GM23338 (cell line): ENCODE measurements around the gene DOCK1. TPM values are rescaled to one million over a fixed set of nuclear protein-coding genes. Genes with fewer than 3 reads are reported as not detected.

Source experiments
- ATAC-seq: fragments of 200-7000 bp; cut with Tn5 transposase; 3 replicates; pipeline ENCODE4 v1.9.1; 2020
- DNase-seq: peaks from one replicate; pipeline ENCODE4 v3.0.0-alpha.2; 2015; ENCODE audit warnings: low spot score
- H2AFZ ChIP-seq: fragments of 200-600 bp; sonication (generic); 2 replicates; pipeline ENCODE4 v1.8.0; 2016; ENCODE audit warnings: antibody characterized with exemption, mild to moderate bottlenecking, moderate library complexity
- H3F3A ChIP-seq: fragments of 200-600 bp; sonication (generic); replicated peaks from 2 replicates; pipeline ENCODE4 v1.8.0; 2017; ENCODE audit warnings: antibody characterized with exemption, mixed run types, low read depth
- H3K27ac ChIP-seq: fragments of 200-600 bp; sonication (generic); 2 replicates; pipeline ENCODE4 v1.6.1; 2016; ENCODE audit warnings: low read depth
- H3K27me3 ChIP-seq: fragments of 200-600 bp; sonication (generic); 2 replicates; pipeline ENCODE4 v1.8.0; 2016; ENCODE audit warnings: mild to moderate bottlenecking, mixed run types, moderate library complexity; ENCODE audit not compliant: insufficient read depth
- H3K36me3 ChIP-seq: fragments of 200-600 bp; sonication (generic); 2 replicates; pipeline ENCODE4 v1.8.0; 2016; ENCODE audit warnings: mild to moderate bottlenecking; ENCODE audit not compliant: insufficient read depth
- H3K4me1 ChIP-seq: fragments of 200-600 bp; sonication (generic); 2 replicates; pipeline ENCODE4 v1.8.0; 2016; ENCODE audit warnings: mild to moderate bottlenecking, moderate library complexity; ENCODE audit not compliant: insufficient read depth
- H3K4me2 ChIP-seq: fragments of 200-600 bp; sonication (generic); 2 replicates; pipeline ENCODE4 v1.7.1; 2017; ENCODE audit warnings: mixed run types
- H3K4me3 ChIP-seq: fragments of 200-600 bp; sonication (generic); 2 replicates; pipeline ENCODE4 v1.6.1; 2016; ENCODE audit warnings: mixed run types
- H3K79me2 ChIP-seq: fragments of 200-600 bp; sonication (generic); replicated peaks from 2 replicates; pipeline ENCODE4 v1.8.0; 2017; ENCODE audit warnings: mild to moderate bottlenecking; ENCODE audit not compliant: insufficient read depth
- H3K9me2 ChIP-seq: fragments of 200-600 bp; sonication (generic); 2 replicates; pipeline ENCODE4 v1.8.0; 2017; ENCODE audit not compliant: insufficient read depth
- H4K20me1 ChIP-seq: fragments of 200-600 bp; sonication (generic); replicated peaks from 2 replicates; pipeline ENCODE4 v1.8.0; 2017; ENCODE audit warnings: mild to moderate bottlenecking; ENCODE audit not compliant: insufficient read depth
- H3K27ac Mint-ChIP-seq: 2 replicates; pipeline ENCODE4 v1.8.0; 2020; ENCODE audit warnings: inconsistent platforms, mild to moderate bottlenecking, moderate library complexity, mixed read lengths
- H3K27me3 Mint-ChIP-seq: 3 replicates; pipeline ENCODE4 v1.8.0; 2022; ENCODE audit warnings: low read depth, mild to moderate bottlenecking, moderate library complexity, mixed read lengths, inconsistent platforms; ENCODE audit not compliant: insufficient read depth, poor library complexity
- H3K36me3 Mint-ChIP-seq: 3 replicates; pipeline ENCODE4 v1.8.0; 2021; ENCODE audit warnings: low read depth, mild to moderate bottlenecking, inconsistent platforms, moderate library complexity, mixed read lengths
- H3K4me1 Mint-ChIP-seq: 3 replicates; pipeline ENCODE4 v1.8.0; 2020; ENCODE audit warnings: mild to moderate bottlenecking, inconsistent platforms, mixed read lengths
- H3K4me3 Mint-ChIP-seq: 3 replicates; pipeline ENCODE4 v1.8.0; 2021; ENCODE audit warnings: moderate library complexity, mild to moderate bottlenecking, inconsistent platforms, mixed read lengths
- H3K9me3 Mint-ChIP-seq: 3 replicates; pipeline ENCODE4 v1.8.0; 2020; ENCODE audit warnings: moderate library complexity, mild to moderate bottlenecking, inconsistent platforms, mixed read lengths
- CREB1 ChIP-seq: fragments of 250-450 bp; sonication (Bioruptor Pico); IDR thresholded peaks from 2 replicates; pipeline ENCODE4 v1.5.0; 2020; ENCODE audit warnings: low read depth, mild to moderate bottlenecking, moderate library complexity
- CTCF ChIP-seq, 2 experiments: fragments of 200-600 bp in 1 of 2; sonication (generic) in 1 of 2; conservative IDR thresholded peaks; 2 replicates each; pipeline versions ENCODE4 v1.5.1 to v1.6.1; 2016 to 2017; ENCODE audit warnings: antibody characterized with exemption in 2 of 2, low read depth in 2 of 2, mild to moderate bottlenecking in 2 of 2, moderate library complexity in 1 of 2
- EZH2 ChIP-seq: fragments of 200-600 bp; sonication (generic); IDR thresholded peaks from one replicate; pipeline ENCODE4 v1.8.0; 2017; ENCODE audit warnings: antibody characterized with exemption, mild to moderate bottlenecking, low read depth; ENCODE audit not compliant: unreplicated experiment
- EZH2phosphoT487 ChIP-seq: fragments of 200-600 bp; sonication (generic); IDR thresholded peaks from one replicate; pipeline ENCODE4 v1.8.1; 2018; ENCODE audit warnings: antibody characterized with exemption; ENCODE audit not compliant: unreplicated experiment
- JUNB ChIP-seq: IDR thresholded peaks from one replicate; pipeline ENCODE4 v1.6.1; 2016; ENCODE audit warnings: antibody characterized with exemption; ENCODE audit not compliant: unreplicated experiment
- NANOG ChIP-seq: IDR thresholded peaks from 2 replicates; pipeline ENCODE4 v1.6.1; 2016; ENCODE audit warnings: antibody characterized with exemption, borderline replicate concordance
- STAT1 ChIP-seq: IDR thresholded peaks from one replicate; pipeline ENCODE4 v1.6.1; 2016; ENCODE audit warnings: antibody characterized with exemption; ENCODE audit not compliant: unreplicated experiment
- ZNF114 ChIP-seq: fragments of 250-450 bp; sonication (Bioruptor Pico); IDR thresholded peaks from 2 replicates; pipeline ENCODE4 v1.5.0; 2020; ENCODE audit warnings: mild to moderate bottlenecking, moderate library complexity
- ZNF331 ChIP-seq: fragments of 250-450 bp; sonication (Bioruptor Pico); IDR thresholded peaks from 2 replicates; pipeline ENCODE4 v1.5.0; 2020; ENCODE audit warnings: low read depth, mild to moderate bottlenecking, moderate library complexity
- ZNF462 ChIP-seq: fragments of 250-450 bp; sonication (Bioruptor Pico); IDR thresholded peaks from 2 replicates; pipeline ENCODE4 v1.5.0; 2020; ENCODE audit warnings: mild to moderate bottlenecking, moderate library complexity
- polyA plus RNA-seq: library from polyadenylated mRNA; unstranded; fragments of >200 nt; fragmentation: Nextera tagmentation; extraction: Ambion mirVana; gene quantifications from 2 replicates; pipeline ENCODE4 v1.2.1, GENCODE V29; 2016
- total RNA-seq: library from RNA; depleted of rRNA; stranded (reverse); fragments of >200 nt; shearing (Covaris generic); gene quantifications from 2 replicates; pipeline ENCODE4 v1.2.3, GENCODE V29; 2014

The DOCK1 gene
- total and polyA plus RNA-seq, 2 experiments from 2014 or later = 13.2 to 55.3 TPM

- TF ChIP-seq CTCF (conservative IDR thresholded peaks at IDR 0.05; ENCODE audit: low read depth in 2 of 2) = no peak
- TF ChIP-seq ZNF114 (CRISPR knock-in tag) = no peak
- no peak for TF ChIP-seq STAT1
- no peak for TF ChIP-seq CREB1 (CRISPR knock-in tag)
Measured at GRCh38 chr10:127221281-127221680, 316.1 kb downstream of the DOCK1 start (continued).

- Histone ChIP-seq H3K36me3 (no peaks in the 10 kb centered on the region), H3K9me2 (no peaks in the 10 kb centered on the region), H4K20me1 (no peaks in the 10 kb centered on the region), H3K4me3 (no peak overlapping the region), H3K27ac (no peak overlapping the region), H3K4me2 (no peak overlapping the region), H2AFZ (no peak overlapping the region), H3F3A (no peaks in the 10 kb centered on the region), H3K79me2 (no peaks in the 10 kb centered on the region), H3K4me1 (no peaks in the 10 kb centered on the region), H3K27me3 (no peaks in the 10 kb centered on the region)
- no peak overlapping the region for H3K4me3 Mint-ChIP-seq
- no peak overlapping the region for H3K27ac Mint-ChIP-seq
- H3K4me1 Mint-ChIP-seq = no peaks in the 10 kb centered on the region
- H3K36me3 Mint-ChIP-seq = no peaks in the 10 kb centered on the region
- no peak for TF ChIP-seq JUNB
- no peak for TF ChIP-seq ZNF114 (CRISPR knock-in tag)
- TF ChIP-seq CTCF (conservative IDR thresholded peaks at IDR 0.05; ENCODE audit: low read depth in 2 of 2) = no peak
- TF ChIP-seq EZH2 = no peak
- no peak for TF ChIP-seq ZNF462 (CRISPR knock-in tag)
- no peak for TF ChIP-seq CREB1 (CRISPR knock-in tag)
- TF ChIP-seq STAT1 = no peak
- TF ChIP-seq NANOG = no peak
- TF ChIP-seq ZNF331 = no peak
- TF ChIP-seq EZH2phosphoT487 = no peak
- peaks cover 2% of the 10 kb centered on the region for H3K27me3 Mint-ChIP-seq
- no peak for DNase-seq
- no peaks in the 10 kb centered on the region for H3K9me3 Mint-ChIP-seq
- ATAC-seq = no peak
Measured at GRCh38 chr10:127227027-127227426, 321.8 kb downstream of the DOCK1 start.
